ENCODE results near the gene SORBS1.

Gene SORBS1

DNA sequence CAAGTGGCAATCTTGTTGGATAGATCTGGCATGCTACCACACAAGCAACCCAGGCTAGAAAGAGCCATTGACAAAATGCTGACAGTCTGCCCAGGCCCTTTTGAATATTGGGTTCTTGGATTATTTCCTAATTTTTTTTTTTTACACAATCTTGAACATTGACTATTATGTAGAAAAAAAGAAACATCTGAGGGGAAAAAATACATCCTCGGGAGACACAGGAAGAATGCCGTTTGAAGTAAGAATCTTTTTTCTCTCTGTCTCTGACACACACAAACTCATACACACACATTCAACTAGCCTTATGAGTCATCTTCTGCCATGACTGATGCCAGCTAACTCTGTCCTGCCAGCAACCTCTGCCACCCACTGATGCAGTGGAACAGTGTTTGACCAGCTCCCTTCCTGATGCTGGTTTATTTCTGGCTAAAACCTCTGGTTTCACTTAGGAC lies 47.2 kb downstream of the SORBS1 start:
- DNase-seq (ENCODE audit: low read depth), result peak; percentile 60

DNA sequence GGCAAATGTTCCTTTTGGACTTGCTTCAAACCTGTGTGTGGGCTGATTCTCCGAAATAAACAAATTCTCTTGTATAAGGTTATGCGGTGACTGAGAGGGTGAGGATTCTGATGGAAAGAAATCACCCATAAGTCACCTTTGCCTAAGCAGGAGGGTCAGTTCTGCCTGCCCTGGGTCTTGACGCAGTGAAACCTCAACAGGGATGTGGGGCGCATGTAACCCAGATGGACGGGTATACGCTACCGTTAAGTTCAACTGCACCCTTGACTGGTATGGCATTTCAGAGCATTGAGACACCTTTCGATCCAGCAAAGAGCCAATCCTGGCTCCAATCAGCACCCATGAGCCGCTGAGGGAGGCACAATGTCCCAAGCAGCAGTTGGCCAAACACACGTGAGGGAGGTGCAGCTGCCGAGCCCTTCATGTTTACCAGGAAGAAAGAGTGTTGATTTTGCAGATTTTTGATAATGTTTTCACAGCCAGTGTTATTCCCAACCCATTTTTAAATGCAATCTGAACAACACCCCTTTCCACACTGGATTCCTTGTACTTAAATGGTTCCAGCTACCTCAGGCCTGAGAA lies 48.1 kb downstream of the SORBS1 start:
- DNase-seq (ENCODE audit: low read depth), result no peak

DNA sequence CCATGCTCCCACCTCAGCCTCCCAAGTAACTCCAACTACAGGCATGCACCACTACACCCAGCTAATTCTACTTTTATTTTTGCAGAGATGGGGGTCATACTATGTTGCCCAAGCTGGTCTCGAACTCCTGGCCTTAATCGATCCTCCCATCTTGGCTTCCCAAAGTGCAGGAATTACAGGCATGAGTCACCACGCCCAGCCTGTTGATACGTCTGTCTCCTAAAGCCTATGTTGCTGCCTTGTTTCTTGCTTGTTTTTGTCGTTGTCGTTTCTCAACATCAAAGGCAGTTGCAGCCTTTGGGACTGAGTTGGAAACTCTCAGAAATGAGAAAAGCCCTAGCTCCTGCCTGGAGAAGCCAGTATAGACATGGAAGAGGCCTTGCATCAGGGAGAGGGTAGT lies 49.9 kb downstream of the SORBS1 start:
- DNase-seq (ENCODE audit: low read depth), result no peak

DNA sequence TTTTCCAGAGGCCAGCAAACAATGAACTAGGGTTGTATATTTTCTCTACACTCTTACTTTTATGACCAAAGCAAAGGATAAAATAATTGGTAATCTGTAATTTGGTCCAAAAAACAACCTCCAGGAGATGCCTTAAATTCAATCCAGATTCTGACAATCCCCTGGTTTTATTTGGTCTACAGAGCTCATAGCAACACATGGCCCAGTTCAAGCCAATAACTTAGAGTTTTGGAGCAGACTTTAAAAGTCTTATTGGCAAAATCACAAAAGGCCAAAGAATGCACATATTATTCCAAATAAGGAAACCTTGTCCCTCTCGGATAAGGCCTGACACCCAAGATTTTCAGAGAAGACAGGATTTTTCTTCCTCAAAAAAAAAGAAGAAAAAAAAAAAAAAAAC lies 51.9 kb downstream of the SORBS1 start:
- peak; percentile 74 for DNase-seq (ENCODE audit: low read depth)

DNA sequence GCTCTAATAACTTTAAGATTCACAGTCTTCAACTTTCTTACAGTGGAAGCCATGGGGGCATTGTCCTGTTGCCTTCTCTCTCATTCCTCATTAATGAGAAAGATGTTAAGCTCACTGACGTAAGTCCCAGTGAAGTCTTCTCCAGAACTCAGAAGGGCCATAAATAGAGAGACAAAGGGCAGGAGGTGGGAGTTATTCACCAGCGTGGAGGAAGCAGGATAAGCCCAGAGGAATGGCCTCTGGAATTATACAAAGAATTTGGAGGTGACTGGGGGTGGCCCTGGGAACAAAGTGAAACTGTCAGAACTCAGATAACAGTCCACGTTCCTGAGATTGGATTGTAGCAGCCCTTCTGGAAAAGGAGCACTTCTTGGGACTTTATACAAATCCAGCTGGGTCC lies 52.4 kb downstream of the SORBS1 start:
- DNase-seq (ENCODE audit: low read depth), result peak; percentile 88

DNA sequence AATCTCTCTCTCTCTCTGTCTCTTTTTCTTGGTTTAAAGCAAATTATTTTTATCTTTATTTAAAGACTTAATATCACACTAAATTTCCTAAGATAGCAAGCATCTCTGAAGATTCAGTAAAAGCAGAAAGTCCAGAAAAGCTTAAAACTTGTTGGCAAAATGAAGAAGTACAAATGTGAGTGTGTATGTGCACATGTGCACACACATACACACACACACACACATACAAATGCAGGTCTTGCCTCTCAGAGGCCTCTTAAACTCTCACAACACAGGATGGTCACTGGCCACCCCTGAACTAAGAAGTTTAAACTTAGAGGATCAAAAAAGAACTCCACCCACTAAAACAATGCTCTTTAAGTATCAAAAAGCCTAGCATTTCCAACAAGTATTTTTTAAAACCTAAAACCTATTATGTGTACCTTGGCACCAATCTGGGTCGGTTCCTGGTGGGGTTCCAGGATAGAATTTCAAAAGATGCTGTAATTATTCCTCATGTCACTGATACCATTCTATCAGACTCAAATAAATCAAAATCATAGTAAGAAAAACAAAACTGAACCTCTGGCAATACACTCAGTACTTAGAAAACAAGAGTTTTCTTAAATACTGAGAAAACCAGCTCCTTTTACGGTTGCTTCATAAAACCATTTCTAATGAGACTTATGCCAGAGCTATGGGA lies 55.0 kb downstream of the SORBS1 start:
- no peak for DNase-seq (ENCODE audit: low read depth)

DNA sequence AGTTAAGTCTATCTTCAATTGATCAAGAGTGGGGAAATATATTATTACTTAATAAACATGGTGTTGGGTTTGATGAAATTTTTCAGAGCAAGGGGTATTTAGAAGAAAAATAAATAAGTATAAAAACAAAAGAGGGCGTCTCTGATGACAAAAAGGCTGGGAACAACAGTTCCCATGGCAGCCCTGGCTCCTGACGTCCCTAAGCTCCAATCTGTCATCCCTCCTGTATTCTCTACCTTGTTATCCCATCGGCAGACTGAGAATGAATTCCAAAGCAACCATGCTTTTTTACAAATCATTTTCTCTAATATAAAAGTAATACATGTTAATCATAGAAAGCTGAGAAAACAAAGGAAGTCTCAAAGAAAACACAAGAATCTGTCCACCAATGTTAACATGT lies 55.5 kb downstream of the SORBS1 start:
- no peak for DNase-seq (ENCODE audit: low read depth)

DNA sequence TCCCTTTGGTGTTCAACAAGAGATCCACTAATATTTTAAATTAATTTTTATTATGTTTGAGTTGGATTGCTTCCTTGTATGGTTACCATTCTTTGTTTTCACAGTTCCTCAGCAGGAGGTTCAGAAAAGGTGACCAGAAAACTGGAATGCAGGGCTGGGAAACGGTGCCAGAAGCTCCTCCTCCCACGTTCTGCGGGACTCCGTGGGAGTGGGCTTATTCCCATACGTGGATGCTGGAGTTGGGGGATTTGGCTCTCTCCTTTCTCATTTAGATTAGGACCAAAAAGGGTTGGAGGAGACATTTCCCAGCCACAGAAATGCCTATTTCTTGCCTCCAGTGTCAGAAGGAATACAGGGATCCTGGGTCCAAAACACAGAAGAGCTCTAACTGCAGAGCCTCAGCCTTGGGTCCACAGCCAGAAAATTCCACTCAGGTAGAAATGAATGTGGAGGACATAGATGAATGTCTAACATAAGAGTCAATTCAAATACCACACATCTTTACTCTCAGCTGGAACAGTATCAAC lies 56.0 kb downstream of the SORBS1 start:
- no peak for DNase-seq (ENCODE audit: low read depth)

DNA sequence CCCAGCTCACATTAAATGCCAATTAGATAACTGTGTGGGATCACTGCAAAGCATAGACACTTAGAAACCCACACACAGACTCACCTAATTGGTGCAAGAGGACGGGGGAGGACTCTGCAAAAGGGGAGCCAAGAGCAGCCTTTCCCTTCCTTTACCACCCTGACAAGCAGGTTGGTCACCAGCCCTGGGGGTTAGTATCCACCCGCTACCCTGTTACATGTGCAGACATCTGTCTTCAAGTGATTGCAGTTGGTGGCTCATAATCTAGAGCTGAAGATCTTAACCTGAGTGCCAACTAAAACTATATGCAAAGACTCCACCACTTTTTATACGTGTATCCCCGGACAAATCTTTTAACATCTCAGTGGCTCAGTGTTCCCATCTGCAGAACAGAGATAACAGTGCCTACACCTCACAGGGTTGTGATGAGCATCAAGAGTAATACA lies 56.9 kb downstream of the SORBS1 start:
- no peak for DNase-seq (ENCODE audit: low read depth)

DNA sequence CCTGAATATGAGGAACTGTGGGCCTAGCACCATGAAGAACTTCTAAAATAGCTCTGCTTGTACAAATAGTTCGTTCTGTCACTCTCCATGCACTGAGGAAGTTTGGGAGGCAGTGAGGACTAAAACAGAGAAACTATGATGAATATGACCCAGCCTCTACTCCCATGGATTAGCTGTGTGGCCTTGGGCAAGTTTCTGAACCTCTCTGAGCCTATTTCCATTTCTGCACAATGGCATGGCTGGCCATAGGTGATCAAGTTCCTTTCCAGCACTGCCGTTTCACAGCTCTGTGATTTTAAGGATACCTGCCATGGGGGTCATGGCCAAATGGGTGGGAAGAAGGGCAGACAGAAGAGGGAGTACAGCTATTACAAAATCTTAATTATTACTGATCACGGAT lies 57.6 kb downstream of the SORBS1 start:
- no peak for DNase-seq (ENCODE audit: low read depth)

DNA sequence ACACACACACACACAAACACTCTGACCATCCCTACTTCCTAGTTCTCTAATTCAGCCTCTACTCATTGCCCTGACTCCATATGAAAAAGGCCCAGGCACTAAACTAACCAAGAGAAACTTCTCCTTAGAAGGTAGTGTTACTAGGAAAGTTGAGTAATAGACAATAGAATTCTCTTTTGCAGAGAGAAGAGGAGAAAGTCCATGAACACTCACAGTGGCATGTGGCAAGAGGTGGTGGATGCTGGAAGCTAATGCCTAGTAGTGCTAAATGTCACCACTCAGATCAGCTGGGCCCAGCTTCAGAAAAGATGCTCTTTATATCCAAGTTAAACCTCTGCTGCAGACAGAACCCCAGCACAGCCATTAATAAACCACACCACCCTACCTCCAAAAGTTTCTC lies 58.2 kb downstream of the SORBS1 start:
- DNase-seq (ENCODE audit: low read depth), result peak; percentile 57

DNA sequence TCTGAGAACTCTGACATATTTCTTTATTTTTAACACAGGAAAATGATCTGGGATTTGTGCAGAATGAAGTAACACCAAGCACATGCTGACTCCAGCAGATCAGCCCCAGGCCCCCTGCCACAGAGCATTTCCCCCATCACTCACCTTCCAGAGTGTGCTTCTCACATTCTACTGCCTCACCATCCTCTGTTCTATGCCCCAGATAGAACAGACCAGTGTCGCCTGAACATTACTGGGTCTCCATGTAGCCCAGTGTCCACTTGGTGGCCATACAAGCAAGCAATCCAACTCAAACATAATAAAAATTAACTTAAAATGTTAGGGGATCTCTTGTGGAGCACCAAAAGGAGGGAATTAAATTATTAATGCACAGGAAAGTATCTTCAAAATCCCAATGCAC lies 58.8 kb downstream of the SORBS1 start:
- no peak for DNase-seq (ENCODE audit: low read depth)

DNA sequence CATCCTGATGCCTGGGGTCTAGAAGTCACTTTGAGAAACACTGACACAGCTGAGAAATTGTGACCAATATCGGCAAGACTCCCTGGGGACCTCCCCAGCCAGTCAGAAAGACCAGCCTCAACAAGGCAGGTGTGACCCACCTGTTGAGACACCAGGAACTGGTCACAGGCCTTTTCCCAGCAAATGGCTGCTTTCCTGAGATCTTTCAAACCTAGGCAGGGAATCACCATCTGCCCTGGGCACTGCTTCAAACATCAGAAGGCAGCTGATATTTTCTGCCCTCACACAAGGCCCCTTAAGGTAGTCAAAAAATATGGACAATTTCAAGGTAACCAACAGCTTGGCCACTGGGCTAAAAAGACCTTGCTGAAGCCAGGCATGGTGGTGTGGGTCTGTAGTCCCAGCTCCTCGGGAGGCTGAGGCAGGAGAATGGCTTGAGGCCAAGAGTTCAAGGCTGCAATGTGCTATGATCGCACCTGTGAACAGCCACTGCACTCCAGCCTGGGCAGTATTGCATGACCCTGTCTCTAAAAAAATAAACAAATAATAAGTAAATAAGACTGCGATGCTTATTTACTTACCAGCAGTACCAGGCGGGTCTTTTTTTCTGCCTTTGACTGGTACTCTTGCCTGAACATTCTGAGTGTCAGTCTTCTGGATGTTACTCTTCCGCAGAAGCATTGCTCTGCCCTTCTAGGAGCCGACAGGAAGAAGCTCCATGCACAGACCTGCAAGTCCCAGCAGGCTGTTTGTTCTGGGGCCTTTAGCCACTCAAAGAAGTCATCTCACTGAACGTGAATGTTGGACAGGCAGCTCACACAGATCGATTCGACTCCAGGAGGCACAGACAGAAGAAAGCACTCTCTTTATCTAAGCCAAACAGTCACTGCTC lies 59.7 kb downstream of the SORBS1 start:
- DNase-seq (ENCODE audit: low read depth), result no peak

DNA sequence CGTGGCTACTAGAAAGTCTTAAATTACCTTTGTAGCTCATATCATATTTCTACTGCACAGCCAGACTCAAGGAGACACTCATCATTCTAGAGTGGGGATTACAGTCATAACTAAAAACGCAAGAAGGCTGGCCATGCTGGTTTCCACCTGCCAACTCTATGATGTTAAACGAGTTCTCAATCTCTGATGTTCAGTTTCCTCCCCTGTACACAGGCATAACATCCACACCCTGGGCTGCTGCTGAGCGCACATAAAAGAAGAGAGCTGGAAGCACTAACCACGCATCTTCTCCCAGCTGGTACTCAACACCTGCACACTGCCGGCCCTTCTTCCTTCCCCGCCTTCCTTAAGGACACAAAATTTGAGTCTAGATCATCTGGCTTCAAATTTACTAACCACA lies 60.5 kb downstream of the SORBS1 start:
- no peak for DNase-seq (ENCODE audit: low read depth)

DNA sequence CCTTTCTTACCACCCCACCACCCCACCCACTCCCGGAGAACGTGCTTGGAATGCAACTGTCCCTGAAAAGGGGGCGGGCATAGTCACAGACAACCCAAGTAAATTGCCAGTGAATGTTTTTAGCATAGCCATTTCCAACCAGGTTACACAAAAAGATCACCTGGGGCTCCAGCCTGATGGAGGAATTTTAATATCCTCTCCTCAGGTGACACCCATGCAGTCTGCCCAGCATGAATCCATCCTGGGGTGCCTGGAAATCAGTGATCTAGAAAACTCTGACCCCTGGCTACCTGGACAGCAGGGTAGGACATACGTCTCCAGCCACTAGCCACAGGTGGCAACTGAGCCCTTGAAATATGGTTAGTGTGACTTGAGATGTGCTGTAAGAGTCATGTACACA lies 61.1 kb downstream of the SORBS1 start:
- no peak for DNase-seq (ENCODE audit: low read depth)

DNA sequence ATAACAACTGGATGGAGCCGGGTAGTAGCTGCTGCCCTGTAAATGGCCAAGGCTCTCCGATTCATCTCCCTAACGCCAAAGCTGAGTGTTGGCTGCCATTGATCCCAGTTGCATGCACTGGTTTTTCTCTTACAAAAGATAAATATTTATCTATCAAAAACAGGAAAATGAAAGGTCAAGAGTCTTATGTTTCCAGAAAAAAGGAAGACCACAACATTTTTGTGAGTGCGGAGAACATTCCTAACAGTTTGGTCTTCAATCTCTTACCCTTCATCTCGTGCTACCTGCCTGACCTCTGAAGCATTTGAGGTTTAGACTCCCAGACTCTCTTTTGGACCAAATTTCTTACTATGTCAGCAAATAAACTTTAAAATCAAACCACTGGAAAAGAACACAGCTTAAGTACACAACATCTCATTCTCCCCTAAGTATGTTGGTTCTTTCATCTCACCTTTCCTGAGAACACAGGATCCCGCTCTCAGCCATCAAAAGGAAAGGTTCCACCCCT lies 61.6 kb downstream of the SORBS1 start:
- DNase-seq (ENCODE audit: low read depth), result no peak

DNA sequence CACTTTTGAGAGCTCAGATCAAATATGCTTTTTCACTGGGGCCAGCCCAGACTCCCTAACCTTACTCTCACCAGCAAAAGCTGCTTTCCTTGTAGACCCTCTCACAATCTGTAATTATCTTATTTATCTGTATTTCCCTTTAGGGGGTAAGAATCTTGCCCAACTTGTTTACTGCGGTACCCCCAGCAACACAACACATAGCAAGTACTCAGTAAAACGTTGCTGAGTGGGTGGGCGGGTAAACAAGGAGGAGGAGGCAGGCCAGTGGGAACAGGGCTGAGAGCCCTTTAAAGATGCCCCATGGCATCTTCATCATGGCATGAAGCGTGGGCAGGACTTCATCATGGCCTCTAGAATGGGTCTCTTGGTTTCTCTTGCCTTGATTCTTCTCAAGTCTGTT lies 64.2 kb downstream of the SORBS1 start:
- DNase-seq (ENCODE audit: low read depth), result no peak

DNA sequence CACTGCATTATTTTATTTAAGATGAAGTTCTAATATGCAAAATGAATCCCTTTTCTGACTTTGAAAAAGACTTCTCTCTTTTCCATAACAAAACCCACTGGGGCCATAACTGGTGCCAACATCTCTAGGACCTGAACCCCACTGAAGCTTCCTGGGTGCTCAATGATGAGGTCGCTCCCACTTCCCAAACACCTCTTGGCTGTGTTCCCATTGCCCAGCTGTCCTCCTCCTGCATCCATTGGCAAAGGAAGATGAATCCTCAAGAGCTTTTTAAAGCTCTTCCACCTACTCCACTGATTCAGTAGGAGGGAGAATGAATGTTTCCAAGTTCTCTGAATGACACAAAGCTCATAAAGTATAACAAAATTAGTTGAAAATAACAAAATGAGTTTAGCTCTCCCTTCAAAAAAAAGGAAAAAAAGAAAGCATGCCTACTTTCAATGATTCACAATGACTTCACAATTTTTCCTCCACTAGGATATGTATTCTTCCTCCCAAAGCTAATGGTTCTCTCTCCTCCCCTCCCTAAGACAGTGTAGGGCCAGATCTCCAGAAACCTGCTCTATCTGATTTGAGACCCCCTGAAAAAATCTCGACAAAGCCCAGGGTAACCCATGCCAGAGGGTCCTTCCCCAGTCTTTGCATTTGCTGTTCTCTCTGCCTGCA lies 64.8 kb downstream of the SORBS1 start:
- DNase-seq (ENCODE audit: low read depth), result no peak

DNA sequence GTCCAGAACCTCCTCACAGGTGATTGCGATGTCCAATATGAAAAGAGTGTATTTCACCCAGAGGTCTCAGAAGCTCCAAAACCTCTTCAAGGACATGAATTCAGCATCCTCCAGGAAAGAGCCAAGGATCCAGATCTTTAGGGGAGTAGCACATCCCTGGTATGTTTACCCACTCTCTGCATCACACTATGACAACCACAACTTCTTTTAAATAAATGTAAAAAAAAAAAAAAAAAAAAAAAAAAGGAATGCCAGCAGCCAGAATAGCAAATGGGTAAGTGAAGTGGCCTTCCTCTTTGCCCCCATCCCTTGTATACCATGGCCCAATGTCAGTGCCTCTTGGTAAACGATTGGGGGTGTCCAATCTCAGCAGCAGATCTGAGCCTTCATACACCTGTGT lies 67.3 kb downstream of the SORBS1 start:
- DNase-seq (ENCODE audit: low read depth), result no peak

DNA sequence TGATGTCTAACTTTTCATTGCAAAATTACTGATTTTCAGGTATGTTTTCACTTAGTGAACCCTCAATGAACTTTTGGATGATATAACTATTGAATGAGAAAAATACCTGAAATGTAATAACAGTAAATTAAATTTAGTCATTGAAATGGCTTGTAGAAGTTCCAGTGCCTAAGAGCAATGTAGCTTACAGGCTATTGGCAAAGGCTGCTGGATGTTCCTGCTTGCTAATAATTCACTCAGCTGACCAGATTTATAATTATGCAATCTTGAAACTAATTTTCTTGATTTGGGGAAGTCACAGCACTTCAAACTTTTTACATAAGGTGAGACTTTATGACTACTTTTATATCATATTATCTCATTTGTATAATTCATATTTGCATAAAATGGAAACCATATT lies 73.2 kb downstream of the SORBS1 start:
- DNase-seq (ENCODE audit: low read depth), result no peak

DNA sequence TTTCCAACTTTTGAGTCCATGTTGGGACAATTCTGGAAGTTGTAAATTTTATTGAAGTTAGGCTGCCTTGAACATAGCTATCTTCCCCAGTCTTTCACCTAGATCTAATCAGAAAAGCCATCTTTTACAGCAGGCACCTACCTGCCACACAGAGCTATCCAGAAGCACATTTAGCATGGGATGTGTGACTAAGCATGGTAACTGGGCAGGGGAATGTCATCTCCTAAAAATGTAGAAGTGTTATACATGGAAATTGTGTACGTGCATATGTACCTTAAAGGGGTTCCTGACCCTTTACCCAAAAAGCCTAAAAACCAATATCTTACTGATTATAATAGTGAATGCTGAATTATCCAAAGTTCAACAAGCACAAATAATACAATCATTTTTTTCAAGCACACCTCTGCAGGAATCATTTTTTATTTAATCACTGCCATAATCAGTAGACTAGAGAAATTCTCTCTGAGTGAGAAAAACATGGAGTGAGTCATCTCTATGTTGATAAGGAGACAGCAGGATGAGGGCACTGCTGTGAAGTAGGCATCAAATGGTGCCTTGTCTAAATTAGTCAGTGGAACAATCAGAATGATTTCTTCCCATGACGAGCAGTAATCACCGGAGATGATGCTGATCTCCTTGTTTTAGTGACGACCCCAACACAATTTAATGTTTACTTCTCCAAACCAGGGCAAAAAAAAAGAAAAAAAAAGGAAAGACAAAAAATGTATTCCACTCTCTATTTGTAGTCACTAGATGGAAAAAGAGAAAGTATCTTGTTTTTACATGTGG lies 75.9 kb downstream of the SORBS1 start:
- DNase-seq (ENCODE audit: low read depth), result no peak
